ENCODE results near the gene LYZL4.

DNA sequence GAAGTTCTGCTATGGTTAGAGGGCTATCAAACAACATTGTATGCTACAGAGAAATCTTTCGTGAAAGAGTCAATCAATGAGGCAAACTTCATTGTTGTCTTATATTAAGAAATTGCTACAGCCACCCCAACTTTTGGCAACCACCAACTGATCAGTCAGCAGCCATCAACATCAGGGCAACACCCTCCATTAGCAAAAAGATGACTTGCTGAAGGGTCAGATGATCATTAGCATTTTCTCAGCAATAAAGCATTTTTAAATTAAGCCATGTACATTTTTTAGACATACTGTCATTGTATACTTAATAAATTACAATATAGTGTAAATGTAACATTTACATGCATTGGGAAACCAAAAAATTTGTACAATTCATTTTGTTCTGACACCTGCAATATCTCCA lies 53.1 kb downstream of the LYZL4 start:
- TF ChIP-seq, protein P1, sequence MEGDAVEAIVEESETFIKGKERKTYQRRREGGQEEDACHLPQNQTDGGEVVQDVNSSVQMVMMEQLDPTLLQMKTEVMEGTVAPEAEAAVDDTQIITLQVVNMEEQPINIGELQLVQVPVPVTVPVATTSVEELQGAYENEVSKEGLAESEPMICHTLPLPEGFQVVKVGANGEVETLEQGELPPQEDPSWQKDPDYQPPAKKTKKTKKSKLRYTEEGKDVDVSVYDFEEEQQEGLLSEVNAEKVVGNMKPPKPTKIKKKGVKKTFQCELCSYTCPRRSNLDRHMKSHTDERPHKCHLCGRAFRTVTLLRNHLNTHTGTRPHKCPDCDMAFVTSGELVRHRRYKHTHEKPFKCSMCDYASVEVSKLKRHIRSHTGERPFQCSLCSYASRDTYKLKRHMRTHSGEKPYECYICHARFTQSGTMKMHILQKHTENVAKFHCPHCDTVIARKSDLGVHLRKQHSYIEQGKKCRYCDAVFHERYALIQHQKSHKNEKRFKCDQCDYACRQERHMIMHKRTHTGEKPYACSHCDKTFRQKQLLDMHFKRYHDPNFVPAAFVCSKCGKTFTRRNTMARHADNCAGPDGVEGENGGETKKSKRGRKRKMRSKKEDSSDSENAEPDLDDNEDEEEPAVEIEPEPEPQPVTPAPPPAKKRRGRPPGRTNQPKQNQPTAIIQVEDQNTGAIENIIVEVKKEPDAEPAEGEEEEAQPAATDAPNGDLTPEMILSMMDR (IDR thresholded peaks at IDR 0.05; ENCODE audit: low read depth, low read length): no peak
- no peak for TF ChIP-seq POLR2A (IDR thresholded peaks at IDR 0.05; ENCODE audit: extremely low read depth, insufficient read length)
- TF ChIP-seq, protein P2, sequence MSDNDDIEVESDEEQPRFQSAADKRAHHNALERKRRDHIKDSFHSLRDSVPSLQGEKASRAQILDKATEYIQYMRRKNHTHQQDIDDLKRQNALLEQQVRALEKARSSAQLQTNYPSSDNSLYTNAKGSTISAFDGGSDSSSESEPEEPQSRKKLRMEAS (IDR thresholded peaks at IDR 0.05; ENCODE audit: low read depth, low read length): no peak
